ENCODE measurements around the gene RFC5. TPM values are rescaled to one million over a fixed set of nuclear protein-coding genes. Genes with fewer than 3 reads are reported as not detected.

The RFC5 gene
- total RNA-seq, 1 experiment from 2014 or later: 100 TPM

DNA sequence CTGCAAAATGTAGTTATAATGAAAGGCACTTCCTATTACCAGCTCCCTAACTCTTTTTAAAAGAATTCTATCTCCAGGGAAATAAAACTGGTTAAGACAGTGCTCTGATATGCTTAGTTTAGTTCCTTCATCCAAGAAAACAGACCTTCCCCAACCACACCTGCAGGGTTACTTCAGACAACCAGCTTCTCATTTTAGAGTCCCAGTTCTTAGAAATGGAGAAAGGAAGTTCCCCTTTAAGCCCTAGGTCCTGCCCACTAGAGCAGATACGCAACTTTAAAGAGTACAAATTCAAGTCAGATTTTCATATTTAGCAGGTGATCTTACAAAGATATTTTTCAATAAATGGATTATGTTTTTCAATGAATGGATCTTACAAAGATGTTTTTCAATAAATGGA, 48.9 kb downstream of the RFC5 start:
- H3F3A ChIP-seq (ENCODE audit: low read length, unreplicated experiment): peaks cover 7% of the 10 kb centered on the region
- no peaks in the 10 kb centered on the region for H4K20me1 ChIP-seq (ENCODE audit: low read length)
- H3K4me3 ChIP-seq (ENCODE audit: low read length): no peak overlapping the region
- peaks cover 14% of the 10 kb centered on the region for H3K4me1 ChIP-seq (ENCODE audit: insufficient read depth, low read length)
- CTCF ChIA-PET: no interaction called here
- H2AFZ ChIP-seq (ENCODE audit: low read length): no peak overlapping the region
- POLR2A ChIA-PET (ENCODE audit: unreplicated experiment): interaction anchor here (0.6 kb wide), 1 partner anchor 9 kb away, joined by 3 read pairs; no protein-coding TSS in a partner anchor
- no peak overlapping the region for H3K4me2 ChIP-seq (ENCODE audit: low read length)
- H3K79me2 ChIP-seq (ENCODE audit: low read length): peaks cover 19% of the 10 kb centered on the region
- no peaks in the 10 kb centered on the region for H3K9me3 ChIP-seq (ENCODE audit: low read length)
- no peaks in the 10 kb centered on the region for H3K9me2 ChIP-seq (replicated peaks; ENCODE audit: low read length)
- H3K9ac ChIP-seq (ENCODE audit: low read length): no peak overlapping the region
- TF ChIP-seq CTCF (conservative IDR thresholded peaks at IDR 0.05; ENCODE audit: low read depth, low read length) (no peak), EZH2phosphoT487 (IDR thresholded peaks at IDR 0.05; ENCODE audit: borderline replicate concordance, low read length) (no peak), EZH2 (IDR thresholded peaks at IDR 0.05; ENCODE audit: low read length, unreplicated experiment) (no peak)
- ATAC-seq: no peak
- BruUV-seq (replicated peaks): no TSS peak
- H3K27ac ChIP-seq (ENCODE audit: low read length): no peak overlapping the region
- H3K36me3 ChIP-seq (ENCODE audit: low read depth, low read length): no peaks in the 10 kb centered on the region; the same call in 1 of the 2 replicates
- intact Hi-C loops (cut with micrococcal nuclease): no loop called here
- no peaks in the 10 kb centered on the region for H3K27me3 ChIP-seq (ENCODE audit: low read length)
- DNase-seq: no peak

GRCh38 chr12:118068445-118068844, 51.9 kb downstream of the RFC5 start:
- ChIA-PET CTCF (no interaction called here), POLR2A (ENCODE audit: unreplicated experiment) (no interaction called here)
- DNase-seq (no peak), ATAC-seq (no peak)
- BruUV-seq (replicated peaks): no TSS peak
- Histone ChIP-seq H2AFZ (ENCODE audit: low read length) (no peak overlapping the region), H3K9ac (ENCODE audit: low read length) (no peak overlapping the region), H3K27ac (ENCODE audit: low read length) (no peak overlapping the region), H3K36me3 (ENCODE audit: low read depth, low read length) (peaks cover 2% of the 10 kb centered on the region; the same call in 1 of the 2 replicates), H3K27me3 (ENCODE audit: low read length) (no peaks in the 10 kb centered on the region), H3K4me3 (ENCODE audit: low read length) (no peak overlapping the region), H3K9me2 (replicated peaks; ENCODE audit: low read length) (no peaks in the 10 kb centered on the region), H3K9me3 (ENCODE audit: low read length) (no peaks in the 10 kb centered on the region), H3K4me1 (ENCODE audit: insufficient read depth, low read length) (peaks cover 8% of the 10 kb centered on the region), H3K4me2 (ENCODE audit: low read length) (no peak overlapping the region), H4K20me1 (ENCODE audit: low read length) (no peaks in the 10 kb centered on the region), H3F3A (ENCODE audit: low read length, unreplicated experiment) (peaks cover 6% of the 10 kb centered on the region), H3K79me2 (ENCODE audit: low read length) (no peaks in the 10 kb centered on the region)
- no peak for TF ChIP-seq EZH2phosphoT487 (IDR thresholded peaks at IDR 0.05; ENCODE audit: borderline replicate concordance, low read length)
- TF ChIP-seq EZH2 (IDR thresholded peaks at IDR 0.05; ENCODE audit: low read length, unreplicated experiment): no peak
- no peak for TF ChIP-seq CTCF (conservative IDR thresholded peaks at IDR 0.05; ENCODE audit: low read depth, low read length)
- intact Hi-C loops (cut with micrococcal nuclease): no loop called here

- H4K20me1 ChIP-seq (ENCODE audit: low read length): no peaks in the 10 kb centered on the region
- H3K4me3 ChIP-seq (ENCODE audit: low read length): no peak overlapping the region
- no peak overlapping the region for H3K9ac ChIP-seq (ENCODE audit: low read length)
- peaks cover 5% of the 10 kb centered on the region; the same call in 1 of the 2 replicates for H3K36me3 ChIP-seq (ENCODE audit: low read depth, low read length)
- ChIA-PET CTCF (no interaction called here), POLR2A (ENCODE audit: unreplicated experiment) (no interaction called here)
- no peaks in the 10 kb centered on the region for H3K9me2 ChIP-seq (replicated peaks; ENCODE audit: low read length)
- no peaks in the 10 kb centered on the region for H3K9me3 ChIP-seq (ENCODE audit: low read length)
- no TSS peak for BruUV-seq (replicated peaks)
- H3F3A ChIP-seq (ENCODE audit: low read length, unreplicated experiment): no peaks in the 10 kb centered on the region
- H3K4me2 ChIP-seq (ENCODE audit: low read length): no peak overlapping the region
- intact Hi-C loops (cut with micrococcal nuclease): no loop called here
- no peak overlapping the region for H2AFZ ChIP-seq (ENCODE audit: low read length)
- no peak for ATAC-seq
- TF ChIP-seq CTCF (conservative IDR thresholded peaks at IDR 0.05; ENCODE audit: low read depth, low read length) (no peak), EZH2phosphoT487 (IDR thresholded peaks at IDR 0.05; ENCODE audit: borderline replicate concordance, low read length) (no peak), EZH2 (IDR thresholded peaks at IDR 0.05; ENCODE audit: low read length, unreplicated experiment) (no peak)
- no peak overlapping the region for H3K27ac ChIP-seq (ENCODE audit: low read length)
- no peak for DNase-seq
- H3K79me2 ChIP-seq (ENCODE audit: low read length): no peaks in the 10 kb centered on the region
- H3K4me1 ChIP-seq (ENCODE audit: insufficient read depth, low read length): no peaks in the 10 kb centered on the region
- no peaks in the 10 kb centered on the region for H3K27me3 ChIP-seq (ENCODE audit: low read length)
Measured at GRCh38 chr12:118070650-118071049, 54.1 kb downstream of the RFC5 start.

Data from PC-3 (cell line).